PC-3 (cell line): ENCODE measurements around the gene MPG. TPM values are rescaled to one million over a fixed set of nuclear protein-coding genes. Genes with fewer than 3 reads are reported as not detected.

Experiments used
- ATAC-seq: fragments of 200-7000 bp; cut with Tn5 transposase; 2 replicates; pipeline ENCODE4 v1.9.1; 2020; ENCODE audit warnings: mild to moderate bottlenecking, moderate library complexity
- BruUV-seq: library from RNA; stranded (reverse); fragments of 400-500 nt; replicated peaks from 2 replicates; lab custom pipeline; 2021; lab: Mats Ljungman, UMichigan
- CTCF ChIA-PET: fragments of 300-600 bp; sonication (Branson Sonifier 250); formaldehyde crosslinking; loops from one replicate; lab custom pipeline; 2022; ENCODE audit warnings: antibody characterized with exemption; lab: Charles Lee
- POLR2A ChIA-PET: fragments of 300-600 bp; sonication (Branson Sonifier 250); formaldehyde crosslinking; loops from one replicate; lab custom pipeline; 2022; ENCODE audit warnings: antibody characterized with exemption; ENCODE audit not compliant: unreplicated experiment; lab: Charles Lee
- DNase-seq: peaks from one replicate; pipeline ENCODE4 v3.0.0-alpha.2; 2015
- H2AFZ ChIP-seq: fragments of 300-600 bp; sonication (generic); 2 replicates; pipeline ENCODE4 v1.6.0; 2016; ENCODE audit warnings: antibody characterized with exemption, low read length
- H3F3A ChIP-seq: fragments of 300-600 bp; sonication (generic); one replicate; pipeline ENCODE4 v1.6.0; 2017; ENCODE audit warnings: antibody characterized with exemption, low read length, control low read depth, mild to moderate bottlenecking; ENCODE audit not compliant: unreplicated experiment
- H3K27ac ChIP-seq: fragments of 300-600 bp; sonication (generic); 2 replicates; pipeline ENCODE4 v1.5.1; 2016; ENCODE audit warnings: mild to moderate bottlenecking, low read length
- H3K27me3 ChIP-seq: fragments of 300-600 bp; sonication (generic); 2 replicates; pipeline ENCODE4 v1.6.1; 2016; ENCODE audit warnings: low read length, mixed read lengths
- H3K36me3 ChIP-seq: fragments of 300-600 bp; sonication (generic); 2 replicates; pipeline ENCODE4 v1.6.1; 2016; ENCODE audit warnings: low read depth, mixed run types, low read length, mixed read lengths
- H3K4me1 ChIP-seq: fragments of 300-600 bp; sonication (generic); 2 replicates; pipeline ENCODE4 v1.5.1; 2016; ENCODE audit warnings: low read length; ENCODE audit not compliant: insufficient read depth
- H3K4me2 ChIP-seq: fragments of 300-600 bp; sonication (generic); 2 replicates; pipeline ENCODE4 v1.6.0; 2016; ENCODE audit warnings: low read length
- H3K4me3 ChIP-seq: fragments of 300-600 bp; sonication (generic); 2 replicates; pipeline ENCODE4 v1.5.1; 2016; ENCODE audit warnings: mild to moderate bottlenecking, low read length, mixed read lengths
- H3K79me2 ChIP-seq: fragments of 300-600 bp; sonication (generic); 2 replicates; pipeline ENCODE4 v1.6.1; 2017; ENCODE audit warnings: low read length, mixed read lengths
- H3K9ac ChIP-seq: fragments of 300-600 bp; sonication (generic); 2 replicates; pipeline ENCODE4 v1.6.0; 2016; ENCODE audit warnings: mild to moderate bottlenecking, low read length
- H3K9me2 ChIP-seq: fragments of 300-600 bp; sonication (generic); replicated peaks from 2 replicates; pipeline ENCODE4 v1.6.1; 2016; ENCODE audit warnings: mixed run types, low read length, mixed read lengths
- H3K9me3 ChIP-seq: fragments of 300-600 bp; sonication (generic); 2 replicates; pipeline ENCODE4 v1.6.1; 2016; ENCODE audit warnings: low read length, mixed read lengths
- H4K20me1 ChIP-seq: fragments of 300-600 bp; sonication (generic); 2 replicates; pipeline ENCODE4 v1.6.1; 2016; ENCODE audit warnings: low read length, mixed read lengths
- EZH2 ChIP-seq: fragments of 300-600 bp; sonication (generic); IDR thresholded peaks from one replicate; pipeline ENCODE4 v1.6.1; 2017; ENCODE audit warnings: antibody characterized with exemption, mild to moderate bottlenecking, low read length; ENCODE audit not compliant: unreplicated experiment
- EZH2phosphoT487 ChIP-seq: fragments of 300-600 bp; sonication (generic); IDR thresholded peaks from 2 replicates; pipeline ENCODE4 v1.6.1; 2018; ENCODE audit warnings: mild to moderate bottlenecking, antibody characterized with exemption, low read length, borderline replicate concordance
- intact Hi-C: fragments of 100-400 bp; cut with micrococcal nuclease; formaldehyde crosslinking; loops from 2 replicates; pipeline ENCODE4 v1.9.0; 2023
- total RNA-seq: library from RNA; depleted of rRNA; stranded (reverse); fragments of >200 nt; gene quantifications from 2 replicates; pipeline ENCODE4 v1.2.3, GENCODE V29; 2014
- TF ChIP-seq, protein P1 (sequence below): fragments of 300-600 bp; sonication (generic); conservative IDR thresholded peaks from 2 replicates; pipeline ENCODE4 v1.5.1; 2017; ENCODE audit warnings: antibody characterized with exemption, low read depth, mild to moderate bottlenecking, low read length

The MPG gene
- total RNA-seq, 1 experiment from 2014 or later, result 147 TPM

GRCh38 chr16:33877-34647 lies 44.0 kb upstream of the MPG start:
- Histone ChIP-seq H3F3A (no peaks in the 10 kb centered on the region), H2AFZ (no peak overlapping the region), H3K4me3 (no peak overlapping the region), H3K4me1 (peaks cover 2% of the 10 kb centered on the region; the same call in 1 of the 2 replicates), H3K36me3 (no peaks in the 10 kb centered on the region), H3K4me2 (no peak overlapping the region), H3K79me2 (no peaks in the 10 kb centered on the region), H3K9ac (no peak overlapping the region), H3K27me3 (no peaks in the 10 kb centered on the region), H4K20me1 (no peaks in the 10 kb centered on the region), H3K9me3 (no peaks in the 10 kb centered on the region), H3K27ac (no peak overlapping the region), H3K9me2 (no peaks in the 10 kb centered on the region)
- CTCF ChIA-PET, result no interaction called here
- TF ChIP-seq, protein P1, sequence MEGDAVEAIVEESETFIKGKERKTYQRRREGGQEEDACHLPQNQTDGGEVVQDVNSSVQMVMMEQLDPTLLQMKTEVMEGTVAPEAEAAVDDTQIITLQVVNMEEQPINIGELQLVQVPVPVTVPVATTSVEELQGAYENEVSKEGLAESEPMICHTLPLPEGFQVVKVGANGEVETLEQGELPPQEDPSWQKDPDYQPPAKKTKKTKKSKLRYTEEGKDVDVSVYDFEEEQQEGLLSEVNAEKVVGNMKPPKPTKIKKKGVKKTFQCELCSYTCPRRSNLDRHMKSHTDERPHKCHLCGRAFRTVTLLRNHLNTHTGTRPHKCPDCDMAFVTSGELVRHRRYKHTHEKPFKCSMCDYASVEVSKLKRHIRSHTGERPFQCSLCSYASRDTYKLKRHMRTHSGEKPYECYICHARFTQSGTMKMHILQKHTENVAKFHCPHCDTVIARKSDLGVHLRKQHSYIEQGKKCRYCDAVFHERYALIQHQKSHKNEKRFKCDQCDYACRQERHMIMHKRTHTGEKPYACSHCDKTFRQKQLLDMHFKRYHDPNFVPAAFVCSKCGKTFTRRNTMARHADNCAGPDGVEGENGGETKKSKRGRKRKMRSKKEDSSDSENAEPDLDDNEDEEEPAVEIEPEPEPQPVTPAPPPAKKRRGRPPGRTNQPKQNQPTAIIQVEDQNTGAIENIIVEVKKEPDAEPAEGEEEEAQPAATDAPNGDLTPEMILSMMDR, result no peak
- TF ChIP-seq EZH2phosphoT487 (no peak), EZH2 (no peak)
- DNase-seq (no peak), ATAC-seq (no peak)
- intact Hi-C loops, result no loop called here
- BruUV-seq, result no TSS peak
- POLR2A ChIA-PET, result no interaction called here

DNA sequence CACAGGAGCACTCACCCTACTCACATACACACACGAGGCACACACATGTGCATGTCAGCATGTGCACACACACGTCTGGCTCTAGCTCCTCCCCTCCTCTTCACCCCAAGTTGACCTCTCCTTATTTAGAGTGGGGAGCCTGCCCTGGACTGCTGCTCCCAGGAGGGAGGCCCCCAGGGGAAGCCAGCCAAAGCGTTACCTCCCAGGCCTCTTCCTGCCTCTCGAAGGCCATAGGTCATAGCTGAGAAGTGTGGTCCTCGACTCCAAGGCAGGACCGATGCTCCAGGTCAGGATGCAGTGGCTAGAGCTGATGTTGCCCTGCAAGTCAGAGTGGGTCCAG lies 43.4 kb upstream of the MPG start:
- Histone ChIP-seq H4K20me1 (no peaks in the 10 kb centered on the region), H3K4me3 (no peak overlapping the region), H3K27ac (no peak overlapping the region), H3K79me2 (no peaks in the 10 kb centered on the region), H3K36me3 (no peaks in the 10 kb centered on the region), H3F3A (no peaks in the 10 kb centered on the region), H2AFZ (no peak overlapping the region), H3K27me3 (no peaks in the 10 kb centered on the region), H3K9me2 (no peaks in the 10 kb centered on the region), H3K9me3 (no peaks in the 10 kb centered on the region), H3K4me2 (no peak overlapping the region), H3K9ac (no peak overlapping the region), H3K4me1 (peaks cover 5% of the 10 kb centered on the region; the same call in 1 of the 2 replicates)
- ATAC-seq, result no peak
- BruUV-seq, result no TSS peak
- ChIA-PET CTCF (no interaction called here), POLR2A (no interaction called here)
- intact Hi-C loops, result no loop called here
- no peak for TF ChIP-seq EZH2phosphoT487
- TF ChIP-seq EZH2, result no peak
- TF ChIP-seq, protein P1, result no peak
- no peak for DNase-seq

GRCh38 chr16:35011-35677 lies 42.9 kb upstream of the MPG start:
- no peak overlapping the region for H3K4me3 ChIP-seq
- TF ChIP-seq, protein P1, result no peak
- no peak for TF ChIP-seq EZH2
- no peak for TF ChIP-seq EZH2phosphoT487
- intact Hi-C loops, result no loop called here
- H3F3A ChIP-seq, result no peaks in the 10 kb centered on the region
- H2AFZ ChIP-seq, result no peak overlapping the region
- BruUV-seq, result no TSS peak
- peaks cover 5% of the 10 kb centered on the region; the same call in 1 of the 2 replicates for H3K4me1 ChIP-seq
- H3K9me3 ChIP-seq, result no peaks in the 10 kb centered on the region
- no peaks in the 10 kb centered on the region for H3K79me2 ChIP-seq
- H3K27ac ChIP-seq, result no peak overlapping the region
- no peak for ATAC-seq
- no peaks in the 10 kb centered on the region for H3K27me3 ChIP-seq
- H4K20me1 ChIP-seq, result no peaks in the 10 kb centered on the region
- no peak overlapping the region for H3K4me2 ChIP-seq
- ChIA-PET CTCF (no interaction called here), POLR2A (no interaction called here)
- H3K9me2 ChIP-seq, result no peaks in the 10 kb centered on the region
- H3K36me3 ChIP-seq, result no peaks in the 10 kb centered on the region
- no peak overlapping the region for H3K9ac ChIP-seq
- DNase-seq, result no peak
